Measurements from ENCODE around the gene EXD3. TPM values are rescaled to one million over a fixed set of nuclear protein-coding genes. Genes with fewer than 3 reads are reported as not detected.

The EXD3 gene
- total and polyA plus RNA-seq, 2 of the 13 experiments (the other 11 are each of a cell fraction or from before 2014, with no cell fraction given), result 2.7 to 4.8 TPM

DNA sequence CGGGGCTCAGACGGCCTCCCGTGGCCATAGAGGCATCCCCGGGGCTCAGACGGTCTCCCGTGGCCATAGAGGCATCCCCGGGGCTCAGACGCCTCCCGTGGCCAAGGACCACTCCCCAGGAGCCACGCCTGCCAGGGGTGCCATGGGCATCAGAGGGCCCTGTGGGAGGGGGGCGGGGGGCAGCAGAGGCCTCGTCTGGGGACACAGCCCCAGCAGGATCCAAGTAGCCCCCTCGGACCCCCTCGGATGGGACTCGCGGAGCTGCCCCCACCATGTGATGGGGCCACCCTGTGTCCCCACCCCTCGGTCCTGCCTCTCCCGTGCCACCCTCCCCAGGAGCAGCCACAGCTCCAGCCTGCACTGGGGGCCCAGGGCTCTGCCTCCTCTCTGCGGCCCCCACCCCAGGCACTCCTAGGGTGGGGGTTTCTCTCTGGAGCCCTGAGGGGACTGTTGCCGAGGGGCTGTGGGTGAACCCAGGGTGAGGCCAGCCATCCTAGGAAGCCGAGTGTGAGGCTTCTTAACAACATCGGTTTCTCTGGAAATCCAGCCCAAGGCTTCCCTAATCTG is 15.7 kb upstream of the EXD3 start (continued):
- no peak for TF ChIP-seq POGZ (CRISPR knock-in tag; IDR thresholded peaks at IDR 0.05)
- no peak for TF ChIP-seq ZBTB7A (CRISPR knock-in tag; IDR thresholded peaks at IDR 0.05)
- TF ChIP-seq NONO (IDR thresholded peaks at IDR 0.05), result no peak
- TF ChIP-seq NONO (CRISPR knock-in tag; conservative IDR thresholded peaks at IDR 0.05), result no peak

- H3K9me3 ChIP-seq (ENCODE audit: low read length), result no peaks in the 10 kb centered on the region
- ATAC-seq (no peak), DNase-seq (ENCODE audit: low spot score) (no peak), FAIRE-seq (no peak)
- no peaks in the 10 kb centered on the region for H4K20me1 ChIP-seq (ENCODE audit: insufficient read depth, low read length)
- H3K9ac ChIP-seq (ENCODE audit: insufficient read depth, low read depth, low read length), result no peak overlapping the region
- no peak overlapping the region for H3K4me2 ChIP-seq (ENCODE audit: low read depth, low read length)
- no peak overlapping the region for H3K4me3 ChIP-seq (replicated peaks in 1 of 3; ENCODE audit: insufficient read depth in 1 of 3, low read depth in 2 of 3, low read length in 3 of 3)
- no peaks in the 10 kb centered on the region for H3K79me2 ChIP-seq (ENCODE audit: insufficient read depth, low read length)
- intact Hi-C loops (cut with micrococcal nuclease; ENCODE audit: unreplicated experiment), result no loop called here
- H3K27me3 ChIP-seq (ENCODE audit: control insufficient read depth in 1 of 2, insufficient read depth in 2 of 2, low read length in 2 of 2), result peaks cover 11 to 35% of the 10 kb centered on the region in 2 experiments; a peak in 3 of 5 replicates
- no peak overlapping the region for H2AFZ ChIP-seq (ENCODE audit: low read length)
- POLR2A ChIA-PET, result no interaction called here
- H3K27ac ChIP-seq (ENCODE audit: extremely low read length, insufficient read depth, low read length), result no peak overlapping the region
- H3K36me3 ChIP-seq (replicated peaks in 1 of 2; ENCODE audit: control insufficient read depth in 1 of 2, insufficient read depth in 2 of 2, low read length in 2 of 2), result no peaks in the 10 kb centered on the region
- TF ChIP-seq ZNF556 (CRISPR knock-in tag; IDR thresholded peaks at IDR 0.05; ENCODE audit: borderline replicate concordance) (no peak), ZNF644 (CRISPR knock-in tag; IDR thresholded peaks at IDR 0.05; ENCODE audit: low read depth) (no peak), ZNF138 (CRISPR knock-in tag; IDR thresholded peaks at IDR 0.05; ENCODE audit: low read depth) (no peak), MTF2 (CRISPR knock-in tag; IDR thresholded peaks at IDR 0.05; ENCODE audit: borderline replicate concordance) (no peak)
- peaks cover 31% of the 10 kb centered on the region for H3K4me1 ChIP-seq (ENCODE audit: insufficient read depth, low read length)
- CTCF ChIA-PET (ENCODE audit: low intra/inter-chr PET ratio, low total read pairs), result no interaction called here
- BruUV-seq (replicated peaks), result no TSS peak
- in situ Hi-C loops (cut with HindIII; ENCODE audit: extremely low pct_ligation_motif_present, low pct_unique_long_range_greater_than_20kb), result no loop called here
- WGBS (ENCODE audit: low lambda C conversion rate), result 30% methylated on average over 4 of the region's 40 CpGs
Observed at GRCh38 chr9:137437691-137438590, 15.0 kb upstream of the EXD3 start.
